ENCODE measurements around the gene NALCN. TPM values are rescaled to one million over a fixed set of nuclear protein-coding genes. Genes with fewer than 3 reads are reported as not detected.

NALCN gene
- total RNA-seq, 1 donor from 2014 or later: not detected

DNA sequence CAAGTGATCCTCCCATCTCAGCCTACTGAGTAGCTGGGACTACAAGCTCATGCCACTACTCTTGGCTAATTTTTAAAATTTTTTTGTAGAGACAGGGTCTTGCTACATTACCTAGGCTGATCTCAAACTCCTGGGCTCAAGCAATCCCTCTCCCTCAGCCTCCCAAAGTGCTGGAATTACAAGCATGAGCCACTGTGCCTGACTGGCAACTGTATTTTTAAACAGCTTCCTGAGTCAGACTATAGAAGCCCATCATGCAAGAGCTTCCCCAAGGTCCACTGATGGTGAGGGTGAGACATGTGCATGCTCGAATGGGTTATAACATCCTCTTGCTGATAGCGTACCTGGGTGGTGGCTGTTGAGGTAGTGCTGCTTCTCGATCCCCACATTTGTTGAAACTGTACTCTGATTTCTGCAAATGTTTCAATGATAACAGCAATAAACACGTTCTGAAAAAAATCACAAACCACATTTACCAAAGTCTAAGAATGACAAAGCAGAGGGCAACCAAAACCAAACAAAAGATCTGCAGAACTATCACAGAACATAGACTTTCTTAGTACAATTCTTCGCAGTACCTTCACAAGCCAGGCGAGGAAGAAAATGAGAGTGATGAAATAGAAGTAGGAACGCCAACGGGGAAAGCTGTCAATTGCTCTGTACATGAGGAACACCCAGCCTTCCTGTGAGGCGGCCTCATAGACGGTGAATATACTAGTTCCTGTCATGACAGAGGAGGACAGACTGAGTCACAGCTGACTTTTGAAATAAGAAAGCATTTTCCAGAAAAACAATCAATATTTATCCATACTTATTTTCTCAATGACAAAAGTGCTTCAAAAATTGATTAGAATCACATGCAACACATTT, 124.4 kb downstream of the NALCN start:
- no peaks in the 10 kb centered on the region for H3K4me1 Mint-ChIP-seq (ENCODE audit: unreplicated experiment)

GRCh38 chr13:101291206-101291605, 125.1 kb downstream of the NALCN start:
- DNase-seq (ENCODE audit: low spot score): no peak
- Mint-ChIP-seq H3K27ac (ENCODE audit: unreplicated experiment) (no peak overlapping the region), H3K4me3 (ENCODE audit: unreplicated experiment) (no peak overlapping the region), H3K4me1 (ENCODE audit: unreplicated experiment) (peaks cover 3% of the 10 kb centered on the region), H3K9me3 (ENCODE audit: unreplicated experiment) (no peaks in the 10 kb centered on the region), H3K36me3 (ENCODE audit: low read depth, unreplicated experiment) (no peaks in the 10 kb centered on the region), H3K27me3 (ENCODE audit: unreplicated experiment) (no peaks in the 10 kb centered on the region)
- TF ChIP-seq, protein P1, sequence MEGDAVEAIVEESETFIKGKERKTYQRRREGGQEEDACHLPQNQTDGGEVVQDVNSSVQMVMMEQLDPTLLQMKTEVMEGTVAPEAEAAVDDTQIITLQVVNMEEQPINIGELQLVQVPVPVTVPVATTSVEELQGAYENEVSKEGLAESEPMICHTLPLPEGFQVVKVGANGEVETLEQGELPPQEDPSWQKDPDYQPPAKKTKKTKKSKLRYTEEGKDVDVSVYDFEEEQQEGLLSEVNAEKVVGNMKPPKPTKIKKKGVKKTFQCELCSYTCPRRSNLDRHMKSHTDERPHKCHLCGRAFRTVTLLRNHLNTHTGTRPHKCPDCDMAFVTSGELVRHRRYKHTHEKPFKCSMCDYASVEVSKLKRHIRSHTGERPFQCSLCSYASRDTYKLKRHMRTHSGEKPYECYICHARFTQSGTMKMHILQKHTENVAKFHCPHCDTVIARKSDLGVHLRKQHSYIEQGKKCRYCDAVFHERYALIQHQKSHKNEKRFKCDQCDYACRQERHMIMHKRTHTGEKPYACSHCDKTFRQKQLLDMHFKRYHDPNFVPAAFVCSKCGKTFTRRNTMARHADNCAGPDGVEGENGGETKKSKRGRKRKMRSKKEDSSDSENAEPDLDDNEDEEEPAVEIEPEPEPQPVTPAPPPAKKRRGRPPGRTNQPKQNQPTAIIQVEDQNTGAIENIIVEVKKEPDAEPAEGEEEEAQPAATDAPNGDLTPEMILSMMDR (IDR thresholded peaks at IDR 0.05; ENCODE audit: unreplicated experiment): no peak

More for the DNA sequence above, 124.4 kb downstream of the NALCN start:
- Mint-ChIP-seq H3K27me3 (ENCODE audit: unreplicated experiment) (no peaks in the 10 kb centered on the region), H3K27ac (ENCODE audit: unreplicated experiment) (no peak overlapping the region), H3K4me3 (ENCODE audit: unreplicated experiment) (no peak overlapping the region), H3K36me3 (ENCODE audit: low read depth, unreplicated experiment) (no peaks in the 10 kb centered on the region), H3K9me3 (ENCODE audit: unreplicated experiment) (no peaks in the 10 kb centered on the region)
- TF ChIP-seq, protein P1 (IDR thresholded peaks at IDR 0.05; ENCODE audit: unreplicated experiment): no peak
- no peak for DNase-seq (ENCODE audit: low spot score)

DNA sequence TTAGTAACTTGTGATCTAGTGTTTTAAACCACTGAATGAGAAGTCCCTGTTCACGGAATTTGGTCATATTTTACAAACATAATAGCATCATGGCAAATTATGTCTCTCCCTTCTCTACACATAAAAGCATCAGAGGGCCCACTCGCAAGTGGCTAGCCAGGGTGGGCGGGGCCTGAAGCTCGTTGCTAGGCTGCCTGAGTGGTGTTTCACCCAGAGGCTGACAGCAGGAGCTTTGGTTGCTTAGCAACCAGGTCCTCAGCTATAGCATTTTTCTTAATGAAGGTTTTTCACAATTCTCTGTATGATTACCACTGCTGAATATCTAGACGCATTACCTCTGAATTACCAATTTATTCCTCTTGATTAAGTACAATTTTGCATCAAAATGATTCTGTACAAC, 126.5 kb downstream of the NALCN start:
- Mint-ChIP-seq H3K4me1 (ENCODE audit: unreplicated experiment) (peaks cover 6% of the 10 kb centered on the region), H3K27ac (ENCODE audit: unreplicated experiment) (peak overlapping the region; percentile 73), H3K4me3 (ENCODE audit: unreplicated experiment) (no peak overlapping the region), H3K27me3 (ENCODE audit: unreplicated experiment) (no peaks in the 10 kb centered on the region), H3K36me3 (ENCODE audit: low read depth, unreplicated experiment) (no peaks in the 10 kb centered on the region), H3K9me3 (ENCODE audit: unreplicated experiment) (no peaks in the 10 kb centered on the region)
- DNase-seq (ENCODE audit: low spot score): peak; percentile 59
- TF ChIP-seq, protein P1 (IDR thresholded peaks at IDR 0.05; ENCODE audit: unreplicated experiment): no peak

DNA sequence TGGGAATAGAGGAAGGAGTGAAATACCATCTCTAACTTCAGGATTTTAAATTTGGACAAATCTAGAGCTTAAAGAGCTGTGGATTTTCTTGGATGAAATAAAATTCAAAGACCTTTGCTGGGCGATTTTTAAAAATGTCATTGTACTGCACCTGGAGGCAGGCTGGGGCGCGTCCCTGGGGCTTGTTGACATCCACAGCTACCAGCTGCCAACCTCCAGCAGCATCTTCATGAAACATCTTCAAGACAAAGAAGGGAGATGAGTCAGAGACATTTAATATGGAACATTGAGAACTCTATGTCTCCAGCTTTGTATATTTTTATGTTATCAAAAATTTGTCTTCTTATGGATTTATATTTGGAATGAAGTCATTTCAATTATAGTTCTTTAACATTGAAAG, 132.5 kb downstream of the NALCN start:
- TF ChIP-seq, protein P1 (IDR thresholded peaks at IDR 0.05; ENCODE audit: unreplicated experiment): no peak
- H3K27me3 Mint-ChIP-seq (ENCODE audit: unreplicated experiment): no peaks in the 10 kb centered on the region

GRCh38 chr13:101272886-101273285, 143.4 kb downstream of the NALCN start:
- no peaks in the 10 kb centered on the region for H3K4me1 Mint-ChIP-seq (ENCODE audit: unreplicated experiment)
- TF ChIP-seq, protein P1 (IDR thresholded peaks at IDR 0.05; ENCODE audit: unreplicated experiment): no peak
- no peak for DNase-seq (ENCODE audit: low spot score)
- no peaks in the 10 kb centered on the region for H3K36me3 Mint-ChIP-seq (ENCODE audit: low read depth, unreplicated experiment)
- no peak overlapping the region for H3K27ac Mint-ChIP-seq (ENCODE audit: unreplicated experiment)
- H3K4me3 Mint-ChIP-seq (ENCODE audit: unreplicated experiment): no peak overlapping the region
- no peaks in the 10 kb centered on the region for H3K27me3 Mint-ChIP-seq (ENCODE audit: unreplicated experiment)
- H3K9me3 Mint-ChIP-seq (ENCODE audit: unreplicated experiment): no peaks in the 10 kb centered on the region

More for the DNA sequence above, 132.5 kb downstream of the NALCN start:
- Mint-ChIP-seq H3K36me3 (ENCODE audit: low read depth, unreplicated experiment) (no peaks in the 10 kb centered on the region), H3K27ac (ENCODE audit: unreplicated experiment) (no peak overlapping the region), H3K4me1 (ENCODE audit: unreplicated experiment) (peaks cover 9% of the 10 kb centered on the region), H3K9me3 (ENCODE audit: unreplicated experiment) (no peaks in the 10 kb centered on the region), H3K4me3 (ENCODE audit: unreplicated experiment) (no peak overlapping the region)
- DNase-seq (ENCODE audit: low spot score): no peak

All from endothelial cell (in vitro differentiated cells).